Measurements from ENCODE around the gene ZNF777.
"Not testable (repeated sequence)": the region's sequence is repeated elsewhere in the genome, so short reads cannot be mapped to it uniquely, and the experiment has no call there.

Gene ZNF777

GRCh38 chr7:149449897-149450296 lies 11.0 kb downstream of the ZNF777 start:
- no peak for DNase-seq

GRCh38 chr7:149448961-149449360 lies 11.9 kb downstream of the ZNF777 start:
- no peak for DNase-seq

GRCh38 chr7:149446026-149446425 lies 14.8 kb downstream of the ZNF777 start:
- peak; percentile 20 for DNase-seq

- peak; percentile 30 for DNase-seq
These were observed 16.6 kb downstream of the ZNF777 start for GRCh38 chr7:149444287-149444686.

GRCh38 chr7:149443523-149443922 lies 17.3 kb downstream of the ZNF777 start:
- DNase-seq, result no peak

- no peak for DNase-seq
These were observed 17.9 kb downstream of the ZNF777 start for GRCh38 chr7:149442924-149443323.

GRCh38 chr7:149440222-149440621 lies 20.6 kb downstream of the ZNF777 start:
- DNase-seq, result peak; percentile 16

GRCh38 chr7:149436358-149436757 lies 24.5 kb downstream of the ZNF777 start:
- DNase-seq, result peak; percentile 28

- DNase-seq, result no peak
These were observed 27.7 kb downstream of the ZNF777 start for GRCh38 chr7:149433124-149433523.

GRCh38 chr7:149432121-149432691 lies 28.7 kb downstream of the ZNF777 start:
- DNase-seq, result no peak

- no peak for DNase-seq
These were observed 29.3 kb downstream of the ZNF777 start for GRCh38 chr7:149431486-149432120.

- no peak for DNase-seq
These were observed 30.7 kb downstream of the ZNF777 start for GRCh38 chr7:149430192-149430591.

- DNase-seq, result no peak
These were observed 33.0 kb downstream of the ZNF777 start for GRCh38 chr7:149427893-149428292.

- DNase-seq, result no peak
These were observed 33.7 kb downstream of the ZNF777 start for GRCh38 chr7:149427096-149427680.

- no peak for DNase-seq
These were observed 37.3 kb downstream of the ZNF777 start for GRCh38 chr7:149423449-149424110.

- DNase-seq, result no peak
These were observed 38.0 kb downstream of the ZNF777 start for GRCh38 chr7:149422914-149423301.

GRCh38 chr7:149422162-149422913 lies 38.5 kb downstream of the ZNF777 start:
- DNase-seq, result peak; percentile 88

GRCh38 chr7:149420006-149420405 lies 40.9 kb downstream of the ZNF777 start:
- no peak for DNase-seq

GRCh38 chr7:149415391-149416071 lies 45.3 kb downstream of the ZNF777 start:
- no peak for DNase-seq

GRCh38 chr7:149414745-149415390 lies 46.0 kb downstream of the ZNF777 start:
- DNase-seq, result peak; percentile 93

- no peak for DNase-seq
These were observed 46.7 kb downstream of the ZNF777 start for GRCh38 chr7:149414171-149414570.

- DNase-seq, result not testable (repeated sequence)
These were observed 47.8 kb downstream of the ZNF777 start for GRCh38 chr7:149413083-149413482.
